ENCODE results near the gene ALDH7A1.

The ALDH7A1 gene

DNA sequence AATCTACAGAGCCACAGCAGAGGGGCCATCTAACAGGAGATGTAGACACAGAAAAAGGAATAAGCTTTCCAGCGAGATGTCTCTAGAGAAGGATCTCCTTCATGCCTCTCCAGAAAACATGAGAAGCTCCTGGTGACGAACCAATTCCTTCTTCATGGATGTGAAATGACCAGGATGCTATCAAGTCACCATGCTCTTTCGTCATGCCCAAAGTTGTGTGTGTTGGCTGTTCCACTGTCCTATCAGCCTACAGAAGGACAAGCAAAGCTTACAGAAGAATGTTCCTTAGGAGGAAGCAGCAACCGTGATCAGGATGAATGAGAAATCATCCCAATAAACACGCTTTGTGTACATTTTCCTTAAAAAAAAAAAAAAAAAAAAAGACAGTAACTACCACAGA lies 54.4 kb downstream of the ALDH7A1 start:
- Histone ChIP-seq H3K27me3 (ENCODE audit: control insufficient read depth in 1 of 2, insufficient read depth in 2 of 2, low read length in 2 of 2) (no peaks in the 10 kb centered on the region), H3K4me1 (ENCODE audit: control insufficient read depth in 1 of 2, insufficient read depth in 2 of 2, low read length in 2 of 2) (peaks cover 8 to 11% of the 10 kb centered on the region in 2 donors), H3K27ac (ENCODE audit: low read depth, low read length) (no peak overlapping the region), H3K36me3 (ENCODE audit: control insufficient read depth in 1 of 2, insufficient read depth in 2 of 2, low read length in 2 of 2) (no peaks in the 10 kb centered on the region), H3K9ac (ENCODE audit: low read depth in 1 of 2, low read length in 2 of 2) (no peak overlapping the region), H3K4me3 (ENCODE audit: low read depth in 1 of 2, low read length in 2 of 2) (no peak overlapping the region), H3K9me3 (ENCODE audit: control insufficient read depth in 1 of 2, low read length in 2 of 2) (no peaks in the 10 kb centered on the region)

DNA sequence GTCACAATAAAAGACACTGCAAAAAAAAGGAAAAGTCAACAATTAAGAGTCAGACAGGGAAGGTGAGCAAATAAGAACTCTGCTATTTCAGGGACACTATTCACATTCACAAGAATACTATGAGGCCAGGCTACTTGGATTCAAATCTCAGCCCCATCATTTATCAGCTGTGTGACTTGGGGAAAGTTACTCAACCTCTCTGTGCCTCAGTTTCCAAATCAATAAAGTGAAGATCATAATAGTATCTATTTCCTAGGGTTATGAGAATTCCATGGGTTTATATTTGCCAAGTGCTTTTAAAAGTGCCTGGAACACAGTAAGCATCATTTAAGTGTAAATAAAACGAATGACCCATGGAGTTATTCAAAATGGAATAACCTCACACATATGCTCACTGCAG lies 56.4 kb downstream of the ALDH7A1 start:
- Histone ChIP-seq H3K9ac (ENCODE audit: low read depth in 1 of 2, low read length in 2 of 2) (no peak overlapping the region), H3K4me3 (ENCODE audit: low read depth in 1 of 2, low read length in 2 of 2) (no peak overlapping the region), H3K27ac (ENCODE audit: low read depth, low read length) (no peak overlapping the region), H3K27me3 (ENCODE audit: control insufficient read depth in 1 of 2, insufficient read depth in 2 of 2, low read length in 2 of 2) (no peaks in the 10 kb centered on the region), H3K36me3 (ENCODE audit: control insufficient read depth in 1 of 2, insufficient read depth in 2 of 2, low read length in 2 of 2) (no peaks in the 10 kb centered on the region), H3K9me3 (ENCODE audit: control insufficient read depth in 1 of 2, low read length in 2 of 2) (no peaks in the 10 kb centered on the region), H3K4me1 (ENCODE audit: control insufficient read depth in 1 of 2, insufficient read depth in 2 of 2, low read length in 2 of 2) (peaks cover 7% of the 10 kb centered on the region in 2 donors)

DNA sequence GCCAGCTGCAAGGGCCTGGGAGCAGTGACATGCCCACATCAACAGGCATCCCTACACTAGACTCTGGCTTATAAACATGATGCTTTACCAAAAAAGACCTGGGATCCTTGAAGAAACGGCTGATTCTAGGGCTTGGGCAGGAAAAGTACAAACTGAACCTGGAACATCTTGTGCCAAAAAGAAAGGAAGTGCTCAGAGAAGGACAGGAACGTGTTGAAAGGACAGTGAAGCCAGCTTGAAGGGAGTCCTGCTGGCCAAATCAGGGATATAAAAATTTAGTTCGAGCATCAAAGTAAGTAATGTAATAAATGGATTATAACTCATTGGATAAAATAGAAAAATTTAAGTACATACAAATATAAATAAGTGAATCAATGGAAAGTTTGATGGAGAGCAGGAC lies 58.1 kb downstream of the ALDH7A1 start:
- H3K9ac ChIP-seq (ENCODE audit: low read depth in 1 of 2, low read length in 2 of 2) = no peak overlapping the region
- no peaks in the 10 kb centered on the region for H3K9me3 ChIP-seq (ENCODE audit: control insufficient read depth in 1 of 2, low read length in 2 of 2)
- H3K4me3 ChIP-seq (ENCODE audit: low read depth in 1 of 2, low read length in 2 of 2) = no peak overlapping the region
- no peaks in the 10 kb centered on the region for H3K36me3 ChIP-seq (ENCODE audit: control insufficient read depth in 1 of 2, insufficient read depth in 2 of 2, low read length in 2 of 2)
- H3K27me3 ChIP-seq (ENCODE audit: control insufficient read depth in 1 of 2, insufficient read depth in 2 of 2, low read length in 2 of 2) = no peaks in the 10 kb centered on the region
- no peak overlapping the region for H3K27ac ChIP-seq (ENCODE audit: low read depth, low read length)
- H3K4me1 ChIP-seq (ENCODE audit: control insufficient read depth in 1 of 2, insufficient read depth in 2 of 2, low read length in 2 of 2) = peaks cover 0 to 4% of the 10 kb centered on the region in 2 donors

DNA sequence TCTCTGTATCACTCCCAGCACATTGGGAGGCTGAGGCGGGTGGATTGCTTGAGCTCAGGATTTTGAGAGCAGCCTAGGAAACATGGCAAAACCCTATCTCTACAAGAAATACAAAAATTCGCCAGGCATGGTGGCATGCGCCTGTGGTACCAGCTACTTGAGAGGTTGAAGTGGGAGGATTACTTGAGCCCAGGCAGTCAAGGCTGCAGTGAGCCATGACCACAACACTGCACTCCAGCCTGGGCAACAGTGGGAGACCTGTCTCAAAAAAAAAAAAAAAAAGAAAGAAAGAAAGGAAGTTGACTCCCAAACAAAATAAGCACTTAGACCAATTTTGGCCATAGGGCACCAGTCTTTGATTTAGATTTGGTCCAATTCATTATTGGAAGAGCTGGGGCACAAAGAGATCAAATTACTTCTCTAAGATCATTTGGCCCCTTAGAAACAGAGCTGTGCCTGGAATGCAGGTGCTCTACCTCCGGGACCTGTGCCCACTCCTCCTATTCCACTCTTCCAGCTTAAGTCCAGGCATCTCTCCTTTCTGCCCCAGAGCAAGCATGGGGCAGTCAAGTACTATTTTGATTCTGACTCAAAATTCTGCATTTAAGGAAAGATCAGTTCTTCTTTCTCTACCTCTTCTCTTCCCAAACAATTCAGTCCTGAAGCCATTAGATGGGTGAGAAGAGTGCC lies 59.0 kb downstream of the ALDH7A1 start:
- Histone ChIP-seq H3K4me1 (ENCODE audit: control insufficient read depth in 1 of 2, insufficient read depth in 2 of 2, low read length in 2 of 2) (peaks cover 0 to 4% of the 10 kb centered on the region in 2 donors), H3K9ac (ENCODE audit: low read depth in 1 of 2, low read length in 2 of 2) (no peak overlapping the region), H3K9me3 (ENCODE audit: control insufficient read depth in 1 of 2, low read length in 2 of 2) (no peaks in the 10 kb centered on the region), H3K36me3 (ENCODE audit: control insufficient read depth in 1 of 2, insufficient read depth in 2 of 2, low read length in 2 of 2) (no peaks in the 10 kb centered on the region), H3K27me3 (ENCODE audit: control insufficient read depth in 1 of 2, insufficient read depth in 2 of 2, low read length in 2 of 2) (no peaks in the 10 kb centered on the region), H3K4me3 (ENCODE audit: low read depth in 1 of 2, low read length in 2 of 2) (no peak overlapping the region), H3K27ac (ENCODE audit: low read depth, low read length) (no peak overlapping the region)

DNA sequence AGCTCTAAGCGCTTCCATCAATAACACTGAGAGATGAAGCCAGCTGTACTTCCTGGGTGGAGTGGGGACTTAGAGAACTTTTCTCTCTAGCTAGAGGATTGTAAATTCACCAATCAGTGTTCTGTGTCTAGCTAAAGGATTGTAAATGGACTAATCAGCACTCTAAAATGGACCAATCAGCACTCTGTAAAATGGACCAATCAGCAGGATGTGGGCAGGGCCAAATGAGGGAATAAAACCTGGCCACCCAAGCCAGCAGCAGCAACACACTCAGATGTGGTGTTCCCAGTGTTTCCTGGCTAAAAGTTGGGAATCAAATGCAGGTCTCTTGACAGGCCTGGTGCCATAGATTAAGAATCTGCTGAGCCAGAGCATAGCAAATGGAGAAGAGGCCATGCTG lies 60.5 kb downstream of the ALDH7A1 start:
- H3K27me3 ChIP-seq (ENCODE audit: control insufficient read depth in 1 of 2, insufficient read depth in 2 of 2, low read length in 2 of 2) = no peaks in the 10 kb centered on the region
- H3K27ac ChIP-seq (ENCODE audit: low read depth, low read length) = no peak overlapping the region
- H3K4me3 ChIP-seq (ENCODE audit: low read depth in 1 of 2, low read length in 2 of 2) = no peak overlapping the region
- H3K4me1 ChIP-seq (ENCODE audit: control insufficient read depth in 1 of 2, insufficient read depth in 2 of 2, low read length in 2 of 2) = peaks cover 0 to 4% of the 10 kb centered on the region in 2 donors
- H3K36me3 ChIP-seq (ENCODE audit: control insufficient read depth in 1 of 2, insufficient read depth in 2 of 2, low read length in 2 of 2) = no peaks in the 10 kb centered on the region
- no peak overlapping the region for H3K9ac ChIP-seq (ENCODE audit: low read depth in 1 of 2, low read length in 2 of 2)
- H3K9me3 ChIP-seq (ENCODE audit: control insufficient read depth in 1 of 2, low read length in 2 of 2) = no peaks in the 10 kb centered on the region

DNA sequence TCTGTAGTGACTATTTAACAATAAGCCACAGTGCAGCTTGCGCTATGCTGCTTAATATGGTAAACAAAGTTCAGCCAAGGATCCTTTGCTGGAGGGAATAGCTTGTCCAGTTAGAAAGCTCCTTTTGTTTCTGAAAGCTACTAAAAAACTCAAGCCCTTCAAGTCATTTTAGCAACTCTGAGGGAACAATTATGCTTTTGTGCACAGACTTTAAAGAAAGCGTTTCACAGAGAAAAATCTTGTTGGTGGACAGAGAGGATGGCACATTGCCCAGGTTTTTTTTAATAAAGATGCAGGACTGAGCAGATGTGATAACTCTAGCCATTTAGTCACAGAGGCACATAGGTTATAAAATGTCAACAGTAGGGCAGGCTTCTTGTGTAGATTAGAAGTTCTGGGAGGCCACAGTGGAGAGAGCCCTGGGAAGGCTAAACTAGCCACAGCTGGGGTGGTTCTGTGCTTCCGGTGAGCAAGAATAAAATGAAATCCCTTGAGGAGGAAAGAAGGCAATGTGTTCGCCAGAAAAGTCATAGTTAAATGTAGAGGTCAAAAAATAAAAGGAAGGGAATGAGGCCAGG lies 63.4 kb downstream of the ALDH7A1 start:
- Histone ChIP-seq H3K27me3 (ENCODE audit: control insufficient read depth in 1 of 2, insufficient read depth in 2 of 2, low read length in 2 of 2) (no peaks in the 10 kb centered on the region), H3K27ac (ENCODE audit: low read depth, low read length) (no peak overlapping the region)

DNA sequence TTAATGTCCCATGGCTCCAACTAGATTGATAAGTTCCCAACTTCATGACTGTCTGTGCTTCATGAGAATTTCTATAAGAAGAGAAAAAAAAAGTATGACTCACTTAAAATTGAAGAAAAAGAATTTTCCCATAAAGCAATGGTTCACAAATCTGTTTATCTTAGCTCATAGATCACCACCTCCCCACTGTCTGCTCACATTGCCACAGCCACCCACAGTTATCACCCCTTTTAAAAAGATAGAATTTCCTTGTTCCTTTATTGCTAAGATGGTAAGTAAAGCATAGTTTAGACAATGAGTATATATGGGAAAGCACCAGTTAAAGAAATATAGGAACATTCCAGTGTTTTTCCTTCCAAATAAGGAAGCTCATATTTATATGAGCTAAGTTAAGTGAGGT lies 67.1 kb downstream of the ALDH7A1 start:
- H3K27me3 ChIP-seq (ENCODE audit: control insufficient read depth in 1 of 2, insufficient read depth in 2 of 2, low read length in 2 of 2) = no peaks in the 10 kb centered on the region
- H3K27ac ChIP-seq (ENCODE audit: low read depth, low read length) = no peak overlapping the region
- H3K4me3 ChIP-seq (ENCODE audit: low read depth in 1 of 2, low read length in 2 of 2) = no peak overlapping the region
- no peak overlapping the region for H3K9ac ChIP-seq (ENCODE audit: low read depth in 1 of 2, low read length in 2 of 2)
- H3K4me1 ChIP-seq (ENCODE audit: control insufficient read depth in 1 of 2, insufficient read depth in 2 of 2, low read length in 2 of 2) = peaks cover 0 to 5% of the 10 kb centered on the region in 2 donors
- H3K36me3 ChIP-seq (ENCODE audit: control insufficient read depth in 1 of 2, insufficient read depth in 2 of 2, low read length in 2 of 2) = no peaks in the 10 kb centered on the region
- no peaks in the 10 kb centered on the region for H3K9me3 ChIP-seq (ENCODE audit: control insufficient read depth in 1 of 2, low read length in 2 of 2)

More for the DNA sequence above, 63.4 kb downstream of the ALDH7A1 start:
- no peaks in the 10 kb centered on the region for H3K9me3 ChIP-seq (ENCODE audit: control insufficient read depth in 1 of 2, low read length in 2 of 2)
- H3K4me3 ChIP-seq (ENCODE audit: low read depth in 1 of 2, low read length in 2 of 2) = no peak overlapping the region
- H3K36me3 ChIP-seq (ENCODE audit: control insufficient read depth in 1 of 2, insufficient read depth in 2 of 2, low read length in 2 of 2) = no peaks in the 10 kb centered on the region
- no peaks in the 10 kb centered on the region for H3K4me1 ChIP-seq (ENCODE audit: control insufficient read depth in 1 of 2, insufficient read depth in 2 of 2, low read length in 2 of 2)
- H3K9ac ChIP-seq (ENCODE audit: low read depth in 1 of 2, low read length in 2 of 2) = no peak overlapping the region

DNA sequence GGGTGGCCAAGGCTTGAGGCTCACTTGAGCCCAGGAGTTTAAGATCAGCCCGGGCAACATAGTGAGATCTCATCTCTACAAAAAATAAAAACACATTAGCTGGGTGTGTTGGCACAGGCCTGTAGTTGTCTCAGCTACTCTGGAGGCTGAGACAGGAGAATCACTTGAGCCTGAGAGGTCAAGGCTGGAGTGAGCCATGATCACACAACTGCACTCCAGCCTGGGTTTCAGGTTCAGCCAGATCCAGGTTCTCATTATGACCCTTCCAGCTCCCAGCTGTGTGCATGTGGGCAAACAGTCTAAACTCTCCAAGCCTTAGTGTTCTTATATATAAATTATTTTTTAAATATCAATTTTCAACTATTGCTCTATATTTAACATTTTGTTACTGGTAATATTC lies 67.9 kb downstream of the ALDH7A1 start:
- no peak overlapping the region for H3K4me3 ChIP-seq (ENCODE audit: low read depth in 1 of 2, low read length in 2 of 2)
- peaks cover 0 to 5% of the 10 kb centered on the region in 2 donors for H3K4me1 ChIP-seq (ENCODE audit: control insufficient read depth in 1 of 2, insufficient read depth in 2 of 2, low read length in 2 of 2)
- H3K9ac ChIP-seq (ENCODE audit: low read depth in 1 of 2, low read length in 2 of 2) = no peak overlapping the region
- no peaks in the 10 kb centered on the region for H3K9me3 ChIP-seq (ENCODE audit: control insufficient read depth in 1 of 2, low read length in 2 of 2)
- H3K27ac ChIP-seq (ENCODE audit: low read depth, low read length) = no peak overlapping the region
- H3K27me3 ChIP-seq (ENCODE audit: control insufficient read depth in 1 of 2, insufficient read depth in 2 of 2, low read length in 2 of 2) = no peaks in the 10 kb centered on the region
- H3K36me3 ChIP-seq (ENCODE audit: control insufficient read depth in 1 of 2, insufficient read depth in 2 of 2, low read length in 2 of 2) = no peaks in the 10 kb centered on the region

DNA sequence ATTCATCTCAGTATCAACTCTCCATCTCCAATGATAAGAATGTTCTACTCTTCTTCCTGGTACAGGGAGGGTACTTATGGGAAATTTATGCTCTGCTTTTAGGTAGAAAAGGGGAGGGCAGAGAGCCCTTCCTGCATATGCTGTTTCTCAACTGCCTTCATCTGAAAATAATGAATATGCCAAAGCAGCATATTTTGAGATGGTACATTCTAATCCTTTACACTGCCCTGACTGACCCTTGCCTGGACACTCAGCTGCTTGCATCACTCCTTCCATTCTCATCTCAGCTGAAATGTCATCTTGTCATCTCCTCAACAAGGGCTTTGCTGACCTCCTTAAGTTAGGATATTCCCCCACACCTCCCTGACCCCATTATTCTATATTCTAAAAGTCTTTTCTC lies 68.5 kb downstream of the ALDH7A1 start:
- Histone ChIP-seq H3K4me1 (ENCODE audit: control insufficient read depth in 1 of 2, insufficient read depth in 2 of 2, low read length in 2 of 2) (peaks cover 0 to 5% of the 10 kb centered on the region in 2 donors), H3K4me3 (ENCODE audit: low read depth in 1 of 2, low read length in 2 of 2) (no peak overlapping the region), H3K9me3 (ENCODE audit: control insufficient read depth in 1 of 2, low read length in 2 of 2) (no peaks in the 10 kb centered on the region), H3K9ac (ENCODE audit: low read depth in 1 of 2, low read length in 2 of 2) (no peak overlapping the region), H3K36me3 (ENCODE audit: control insufficient read depth in 1 of 2, insufficient read depth in 2 of 2, low read length in 2 of 2) (no peaks in the 10 kb centered on the region), H3K27me3 (ENCODE audit: control insufficient read depth in 1 of 2, insufficient read depth in 2 of 2, low read length in 2 of 2) (no peaks in the 10 kb centered on the region), H3K27ac (ENCODE audit: low read depth, low read length) (no peak overlapping the region)

DNA sequence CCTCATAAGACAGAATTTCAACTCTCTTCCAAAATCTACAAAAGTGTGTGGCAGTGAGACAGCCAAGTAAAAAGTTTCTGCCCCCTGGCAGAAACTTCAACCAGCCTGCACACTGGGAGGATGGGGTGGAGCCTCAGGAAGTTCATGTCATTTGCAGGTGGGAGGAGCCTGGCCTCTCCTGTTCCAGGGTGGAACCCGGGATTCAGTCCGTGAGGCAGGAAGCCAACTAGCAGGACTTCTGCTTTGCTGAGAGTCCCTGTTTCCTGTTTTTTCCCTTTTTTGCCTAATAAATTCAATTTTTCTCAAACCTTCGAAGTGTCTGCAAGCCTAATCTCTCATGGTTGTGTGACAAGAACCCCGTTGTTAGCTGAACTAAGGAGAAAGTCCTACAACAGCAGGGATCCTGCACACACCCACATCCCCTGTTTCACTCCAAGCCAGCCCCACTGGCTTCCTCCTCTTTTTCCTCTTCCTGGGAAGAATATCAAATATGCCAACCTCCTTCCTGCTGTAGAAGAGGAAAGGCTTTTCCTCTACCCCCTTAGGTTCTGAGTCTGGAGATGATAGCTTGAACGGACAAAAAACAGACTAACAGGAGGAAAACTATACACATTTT lies 69.3 kb downstream of the ALDH7A1 start:
- Histone ChIP-seq H3K36me3 (ENCODE audit: control insufficient read depth in 1 of 2, insufficient read depth in 2 of 2, low read length in 2 of 2) (no peaks in the 10 kb centered on the region), H3K27ac (ENCODE audit: low read depth, low read length) (no peak overlapping the region), H3K9ac (ENCODE audit: low read depth in 1 of 2, low read length in 2 of 2) (peak overlapping the region in 1 of 2 donors; percentile 11), H3K27me3 (ENCODE audit: control insufficient read depth in 1 of 2, insufficient read depth in 2 of 2, low read length in 2 of 2) (no peaks in the 10 kb centered on the region), H3K4me3 (ENCODE audit: low read depth in 1 of 2, low read length in 2 of 2) (no peak overlapping the region), H3K4me1 (ENCODE audit: control insufficient read depth in 1 of 2, insufficient read depth in 2 of 2, low read length in 2 of 2) (peaks cover 0 to 5% of the 10 kb centered on the region in 2 donors), H3K9me3 (ENCODE audit: control insufficient read depth in 1 of 2, low read length in 2 of 2) (no peaks in the 10 kb centered on the region)

Measured in duodenal mucosa (tissue), 2 donors.